Smooth muscle cell (in vitro differentiated cells): ENCODE data around the gene RASIP1. TPM values are rescaled to one million over a fixed set of nuclear protein-coding genes. Genes with fewer than 3 reads are reported as not detected.

Experiments
- DNase-seq: peaks from one replicate; lab custom pipeline; 2025; ENCODE audit not compliant: unreplicated experiment; lab: John Stamatoyannopoulos, UW
- H2AFZ ChIP-seq: fragments of 200-600 bp; sonication (generic); 2 replicates; pipeline ENCODE4 v1.6.0; 2016; ENCODE audit warnings: antibody characterized with exemption, low read depth, mild to moderate bottlenecking
- H3F3A ChIP-seq: fragments of 200-600 bp; sonication (generic); 2 replicates; pipeline ENCODE4 v1.6.0; 2017; ENCODE audit warnings: antibody characterized with exemption, low read depth
- H3K27ac ChIP-seq: fragments of 200-600 bp; sonication (generic); 2 replicates; pipeline ENCODE4 v1.5.1; 2016; ENCODE audit warnings: low read depth, mild to moderate bottlenecking
- H3K27me3 ChIP-seq: fragments of 200-600 bp; sonication (generic); 2 replicates; pipeline ENCODE4 v1.6.1; 2016; ENCODE audit warnings: low read depth, mild to moderate bottlenecking
- H3K36me3 ChIP-seq: fragments of 200-600 bp; sonication (generic); 2 replicates; pipeline ENCODE4 v1.5.1; 2016; ENCODE audit warnings: low read depth
- H3K4me1 ChIP-seq: fragments of 200-600 bp; sonication (generic); 2 replicates; pipeline ENCODE4 v1.5.1; 2016; ENCODE audit warnings: low read depth
- H3K4me2 ChIP-seq: fragments of 200-600 bp; sonication (generic); 2 replicates; pipeline ENCODE4 v1.6.0; 2016; ENCODE audit warnings: mild to moderate bottlenecking
- H3K4me3 ChIP-seq: fragments of 200-600 bp; sonication (generic); 2 replicates; pipeline ENCODE4 v1.5.1; 2016; ENCODE audit warnings: mild to moderate bottlenecking
- H3K79me2 ChIP-seq: fragments of 200-600 bp; sonication (generic); 2 replicates; pipeline ENCODE4 v1.6.0; 2016; ENCODE audit warnings: low read depth, mild to moderate bottlenecking
- H3K9ac ChIP-seq: fragments of 200-600 bp; sonication (generic); 2 replicates; pipeline ENCODE4 v1.6.0; 2016; ENCODE audit warnings: low read depth
- H3K9me3 ChIP-seq: fragments of 200-600 bp; sonication (generic); replicated peaks from 2 replicates; pipeline ENCODE4 v1.5.1; 2016; ENCODE audit warnings: low read depth
- H4K20me1 ChIP-seq: fragments of 200-600 bp; sonication (generic); 2 replicates; pipeline ENCODE4 v1.6.0; 2016; ENCODE audit warnings: low read depth
- CTCF ChIP-seq: fragments of 200-600 bp; sonication (generic); IDR thresholded peaks from 2 replicates; pipeline ENCODE4 v1.5.1; 2017; ENCODE audit warnings: borderline replicate concordance, mild to moderate bottlenecking, antibody characterized with exemption; ENCODE audit not compliant: insufficient read depth, poor library complexity, severe bottlenecking
- WGBS: methylation state at CpG from one replicate; pipeline ENCODE4 v1.1.7; 2016; ENCODE audit warnings: low lambda C conversion rate; 5-methylcytosine and 5-hydroxymethylcytosine counted together
- polyA plus RNA-seq: library from polyadenylated mRNA; unstranded; fragments of >200 nt; fragmentation: Nextera tagmentation; extraction: Ambion mirVana; gene quantifications from 2 replicates; pipeline ENCODE4 v1.2.1, GENCODE V29; 2016
- total RNA-seq: library from RNA; depleted of rRNA; stranded (reverse); fragments of >200 nt; gene quantifications from 2 replicates; pipeline ENCODE4 v1.2.3, GENCODE V29; 2014

Gene RASIP1
- total and polyA plus RNA-seq, 2 experiments from 2014 or later, result 0.81 to 3.5 TPM

DNA sequence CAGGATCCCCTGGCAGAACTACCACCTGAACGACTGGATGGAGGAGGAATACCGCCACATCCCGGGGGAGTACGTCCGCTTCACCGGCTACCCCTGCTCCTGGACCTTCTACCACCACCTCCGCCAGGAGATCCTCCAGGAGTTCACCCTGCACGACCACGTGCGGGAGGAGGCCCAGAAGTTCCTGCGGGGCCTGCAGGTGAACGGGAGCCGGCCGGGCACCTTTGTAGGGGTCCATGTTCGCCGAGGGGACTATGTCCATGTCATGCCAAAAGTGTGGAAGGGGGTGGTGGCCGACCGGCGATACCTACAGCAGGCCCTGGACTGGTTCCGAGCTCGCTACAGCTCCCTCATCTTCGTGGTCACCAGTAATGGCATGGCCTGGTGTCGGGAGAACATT lies 37.1 kb downstream of the RASIP1 start:
- Histone ChIP-seq H3K9ac (no peak overlapping the region), H3K79me2 (no peaks in the 10 kb centered on the region), H3K9me3 (no peaks in the 10 kb centered on the region), H3K4me3 (no peak overlapping the region), H3K36me3 (no peaks in the 10 kb centered on the region), H3F3A (no peaks in the 10 kb centered on the region), H3K27me3 (no peaks in the 10 kb centered on the region), H3K4me1 (no peaks in the 10 kb centered on the region), H2AFZ (no peak overlapping the region), H3K4me2 (no peak overlapping the region), H4K20me1 (no peaks in the 10 kb centered on the region), H3K27ac (no peak overlapping the region)
- 95% methylated on average over 23 of the region's 23 CpGs for WGBS
- TF ChIP-seq CTCF, result no peak
- DNase-seq, result no peak

DNA sequence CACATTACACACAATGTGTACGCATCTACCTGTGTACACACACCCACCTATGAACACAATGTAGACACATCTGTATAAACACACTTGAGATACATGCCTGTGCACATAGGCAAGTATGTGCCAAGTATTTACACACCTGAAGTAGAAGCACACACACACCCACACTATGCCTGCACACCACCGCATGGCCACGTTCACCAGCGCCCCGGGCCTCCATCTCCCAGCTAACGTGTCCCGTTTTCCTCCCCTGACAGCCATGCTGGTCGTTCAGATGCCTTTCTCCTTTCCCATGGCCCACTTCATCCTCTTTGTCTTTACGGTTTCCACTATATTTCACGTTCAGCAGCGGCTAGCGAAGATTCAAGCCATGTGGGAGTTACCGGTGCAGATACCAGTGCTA lies 37.7 kb downstream of the RASIP1 start:
- H3F3A ChIP-seq, result no peaks in the 10 kb centered on the region
- H3K4me1 ChIP-seq, result no peaks in the 10 kb centered on the region
- 95% methylated on average over 13 of the region's 13 CpGs for whole genome bisulfite sequencing
- no peaks in the 10 kb centered on the region for H3K36me3 ChIP-seq
- DNase-seq, result no peak
- H3K4me3 ChIP-seq, result no peak overlapping the region
- H3K9me3 ChIP-seq, result no peaks in the 10 kb centered on the region
- no peaks in the 10 kb centered on the region for H3K79me2 ChIP-seq
- no peaks in the 10 kb centered on the region for H3K27me3 ChIP-seq
- H3K27ac ChIP-seq, result no peak overlapping the region
- TF ChIP-seq CTCF, result no peak
- no peak overlapping the region for H3K9ac ChIP-seq
- no peak overlapping the region for H3K4me2 ChIP-seq
- no peak overlapping the region for H2AFZ ChIP-seq
- no peaks in the 10 kb centered on the region for H4K20me1 ChIP-seq

DNA sequence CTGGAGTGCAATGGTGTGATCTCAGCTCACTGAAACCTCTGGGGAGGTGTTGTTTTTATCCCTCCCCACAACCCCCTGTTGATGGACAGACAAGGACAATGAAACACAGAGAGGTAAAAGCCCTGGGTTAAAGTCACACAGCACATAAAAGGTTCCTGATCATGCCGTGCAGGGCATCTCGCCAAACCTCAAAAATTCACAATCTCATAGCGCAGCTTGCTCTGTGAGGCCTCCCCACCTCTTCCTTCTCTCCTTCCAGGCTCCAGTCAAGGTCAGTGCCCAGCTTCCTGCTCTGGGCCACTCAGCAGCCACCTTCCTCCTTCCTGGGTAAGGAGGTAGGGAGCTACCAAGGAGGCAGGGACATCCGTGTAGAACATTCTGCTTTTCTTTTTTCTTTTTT lies 42.4 kb downstream of the RASIP1 start:
- no peak overlapping the region for H3K9ac ChIP-seq
- 82% methylated on average over 4 of the region's 4 CpGs for WGBS
- no peak for TF ChIP-seq CTCF
- H2AFZ ChIP-seq, result no peak overlapping the region
- H3K4me3 ChIP-seq, result no peak overlapping the region
- H3K4me2 ChIP-seq, result no peak overlapping the region
- peaks cover 22% of the 10 kb centered on the region for H3K27me3 ChIP-seq
- no peaks in the 10 kb centered on the region for H3K79me2 ChIP-seq
- H4K20me1 ChIP-seq, result peaks cover 7% of the 10 kb centered on the region
- DNase-seq, result no peak
- no peaks in the 10 kb centered on the region for H3K9me3 ChIP-seq
- no peak overlapping the region for H3K27ac ChIP-seq
- H3F3A ChIP-seq, result no peaks in the 10 kb centered on the region
- H3K36me3 ChIP-seq, result no peaks in the 10 kb centered on the region
- peaks cover 10% of the 10 kb centered on the region for H3K4me1 ChIP-seq

GRCh38 chr19:48696353-48697010 lies 43.9 kb downstream of the RASIP1 start:
- Histone ChIP-seq H3K9me3 (no peaks in the 10 kb centered on the region), H3K79me2 (no peaks in the 10 kb centered on the region), H4K20me1 (peaks cover 7% of the 10 kb centered on the region), H3K9ac (no peak overlapping the region), H3F3A (no peaks in the 10 kb centered on the region), H3K4me3 (peak overlapping the region; percentile 53), H2AFZ (peak overlapping the region; percentile 43), H3K4me2 (peak overlapping the region; percentile 84), H3K27me3 (peaks cover 22% of the 10 kb centered on the region), H3K36me3 (no peaks in the 10 kb centered on the region), H3K4me1 (peaks cover 10% of the 10 kb centered on the region), H3K27ac (no peak overlapping the region)
- DNase-seq, result no peak
- 1% methylated on average over 33 of the region's 34 CpGs for WGBS
- no peak for TF ChIP-seq CTCF
